A549 (cell line): Measurements from ENCODE around the gene TBC1D22A. TPM values are rescaled to one million over a fixed set of nuclear protein-coding genes. Genes with fewer than 3 reads are reported as not detected.

Source experiments
- ATAC-seq, 2 experiments: fragments of 200-7000 bp in 1 of 2; fragments of >200 bp in 1 of 2; cut with Nextera tagmentation in 1 of 2; cut with Tn5 transposase in 1 of 2; 3 replicates each; pipeline versions ENCODE4 v1.8.0 to v1.9.1; 2018 to 2020; ENCODE audit warnings: mild to moderate bottlenecking in 1 of 2, moderate library complexity in 1 of 2
- CTCF ChIA-PET: fragments of 300-600 bp; sonication (Branson Sonifier 250); formaldehyde crosslinking; extraction: SDS; loops from one replicate; lab custom pipeline; 2021; ENCODE audit warnings: antibody characterized with exemption, inconsistent platforms; lab: Yijun Ruan, JAX
- POLR2A ChIA-PET: fragments of 350-600 bp; formaldehyde crosslinking; extraction: SDS; loops from one replicate; lab custom pipeline; 2021; ENCODE audit warnings: antibody characterized with exemption, inconsistent platforms; lab: Yijun Ruan, JAX
- DNase-seq, 2 experiments: peaks; one replicate each; pipeline versions ENCODE4 v3.0.0 to v3.0.0-alpha.2; 2011 to 2016; ENCODE audit warnings: low read depth in 1 of 2, low spot score in 1 of 2
- FAIRE-seq: peaks from 2 replicates; lab custom pipeline; 2011; peaks lifted over from hg19 to GRCh38; lab: Jason Lieb, UNC
- H3K27ac ChIP-seq, 2 experiments: fragments of >200 bp; sonication (Bioruptor Twin); formaldehyde crosslinking; 3 replicates each; pipeline ENCODE4 v1.5.1; 2016 to 2017
- H3K4me1 ChIP-seq: fragments of >200 bp; sonication (Bioruptor Twin); formaldehyde crosslinking; 3 replicates; pipeline ENCODE4 v1.6.1; 2016
- H3K4me2 ChIP-seq: fragments of >200 bp; sonication (Bioruptor Twin); formaldehyde crosslinking; 3 replicates; pipeline ENCODE4 v1.6.1; 2016
- H3K4me3 ChIP-seq: fragments of >200 bp; sonication (Bioruptor Twin); formaldehyde crosslinking; 3 replicates; pipeline ENCODE4 v1.5.1; 2016
- H3K9me3 ChIP-seq: fragments of >200 bp; sonication (Bioruptor Twin); formaldehyde crosslinking; 3 replicates; pipeline ENCODE4 v1.6.1; 2016
- CHD2 ChIP-seq: fragments of 150-350 bp; IDR thresholded peaks from 2 replicates; pipeline ENCODE4 v1.6.1; 2014; ENCODE audit warnings: low read length; ENCODE audit not compliant: partially characterized antibody
- CHD4 ChIP-seq: fragments of 200-600 bp; sonication (generic); IDR thresholded peaks from 2 replicates; pipeline ENCODE4 v1.6.1; 2016; ENCODE audit warnings: antibody characterized with exemption, mild to moderate bottlenecking, borderline replicate concordance
- EHF ChIP-seq: fragments of 250-450 bp; sonication (Bioruptor Pico); IDR thresholded peaks from 2 replicates; pipeline ENCODE4 v1.5.0; 2020; ENCODE audit warnings: mild to moderate bottlenecking
- EHMT2 ChIP-seq: fragments of 200-600 bp; sonication (generic); IDR thresholded peaks from 2 replicates; pipeline ENCODE4 v1.6.1; 2016; ENCODE audit warnings: antibody characterized with exemption, low read depth, mild to moderate bottlenecking, moderate library complexity
- EP300 ChIP-seq, 2 experiments: fragments of >200 bp; sonication (Bioruptor Twin); formaldehyde crosslinking; IDR thresholded peaks; 2 replicates in 1 of 2; 3 replicates in 1 of 2; pipeline ENCODE4 v1.6.1; 2016 to 2017
- FOSL2 ChIP-seq, 2 experiments: fragments of 450-650 bp in 1 of 2; fragments of >200 bp in 1 of 2; sonication (Bioruptor Twin) in 1 of 2; formaldehyde crosslinking; IDR thresholded peaks; 2 replicates each; pipeline versions ENCODE4 v1.5.0 to v1.6.1; 2016 to 2020; ENCODE audit warnings: mild to moderate bottlenecking in 1 of 2, moderate library complexity in 1 of 2
- HDAC2 ChIP-seq: fragments of 200-600 bp; sonication (generic); IDR thresholded peaks from 2 replicates; pipeline ENCODE4 v1.6.1; 2016
- HOXB5 ChIP-seq: fragments of 250-450 bp; sonication (Bioruptor Pico); IDR thresholded peaks from 2 replicates; pipeline ENCODE4 v1.5.0; 2020; ENCODE audit warnings: mild to moderate bottlenecking, moderate library complexity
- JUNB ChIP-seq: fragments of >200 bp; sonication (Bioruptor Twin); formaldehyde crosslinking; IDR thresholded peaks from 2 replicates; pipeline ENCODE4 v1.6.1; 2016
- KDM1A ChIP-seq: fragments of 200-600 bp; sonication (generic); IDR thresholded peaks from 2 replicates; pipeline ENCODE4 v1.6.1; 2016; ENCODE audit warnings: low read depth, mild to moderate bottlenecking
- MAFK ChIP-seq: fragments of 450-650 bp; IDR thresholded peaks from 2 replicates; pipeline ENCODE4 v1.6.1; 2014; ENCODE audit not compliant: partially characterized antibody
- MAZ ChIP-seq: fragments of 150-350 bp; IDR thresholded peaks from 2 replicates; pipeline ENCODE4 v1.6.1; 2014; ENCODE audit warnings: antibody characterized with exemption, low read depth, low read length, borderline replicate concordance
- PHF8 ChIP-seq: fragments of 200-600 bp; sonication (generic); IDR thresholded peaks from 2 replicates; pipeline ENCODE4 v1.6.1; 2016; ENCODE audit warnings: low read depth, mild to moderate bottlenecking, antibody characterized with exemption, moderate library complexity, borderline replicate concordance
- RARB ChIP-seq: fragments of 250-450 bp; sonication (Bioruptor Pico); IDR thresholded peaks from 2 replicates; pipeline ENCODE4 v1.8.0; 2021; ENCODE audit warnings: mild to moderate bottlenecking, moderate library complexity
- ZFP36 ChIP-seq: fragments of 450-650 bp; IDR thresholded peaks from 2 replicates; pipeline ENCODE4 v1.6.1; 2014; ENCODE audit warnings: borderline replicate concordance; ENCODE audit not compliant: partially characterized antibody
- ZSCAN20 ChIP-seq: fragments of 250-450 bp; sonication (Bioruptor Pico); IDR thresholded peaks from 2 replicates; pipeline ENCODE4 v1.8.0; 2022; ENCODE audit warnings: mild to moderate bottlenecking, moderate library complexity
- WGBS: methylation state at CpG from one replicate; pipeline ENCODE4 v1.1.6; 2017; ENCODE audit errors: missing lambda C conversion rate; 5-methylcytosine and 5-hydroxymethylcytosine counted together
- polyA plus RNA-seq, 4 experiments: library from polyadenylated mRNA; depleted of rRNA in 3 of 4; stranded (reverse); fragments of >200 nt; fragmentation: RNase III in 1 of 4; extraction: RNeasy Plus Mini Kit Qiagen cat#74134 plus additional on column Dnase treatment in 1 of 4; gene quantifications; 2 replicates in 3 of 4; 3 replicates in 1 of 4; pipeline ENCODE4 v1.2.3, GENCODE V29; 2011 to 2017
- TF ChIP-seq, protein P1 (sequence below): IDR thresholded peaks from 2 replicates; pipeline ENCODE4 v1.6.1; 2012; ENCODE audit warnings: low read depth, borderline replicate concordance
- TF ChIP-seq, protein P2 (sequence below): fragments of 200-600 bp; sonication (generic); IDR thresholded peaks from 2 replicates; pipeline ENCODE4 v1.6.1; 2016; ENCODE audit warnings: antibody characterized with exemption, mild to moderate bottlenecking, moderate library complexity
- TF ChIP-seq, protein P3 (sequence below): fragments of 250-450 bp; sonication (Bioruptor Pico); IDR thresholded peaks from 2 replicates; pipeline ENCODE4 v1.5.0; 2021; ENCODE audit warnings: mild to moderate bottlenecking, moderate library complexity, borderline replicate concordance
- TF ChIP-seq, protein P4 (sequence below): IDR thresholded peaks from 2 replicates; pipeline ENCODE4 v1.6.1; 2012

TBC1D22A gene
- polyA plus RNA-seq, 2 of the 4 experiments (the other 2 are of a cell fraction) = 8.9 to 10.8 TPM

DNA sequence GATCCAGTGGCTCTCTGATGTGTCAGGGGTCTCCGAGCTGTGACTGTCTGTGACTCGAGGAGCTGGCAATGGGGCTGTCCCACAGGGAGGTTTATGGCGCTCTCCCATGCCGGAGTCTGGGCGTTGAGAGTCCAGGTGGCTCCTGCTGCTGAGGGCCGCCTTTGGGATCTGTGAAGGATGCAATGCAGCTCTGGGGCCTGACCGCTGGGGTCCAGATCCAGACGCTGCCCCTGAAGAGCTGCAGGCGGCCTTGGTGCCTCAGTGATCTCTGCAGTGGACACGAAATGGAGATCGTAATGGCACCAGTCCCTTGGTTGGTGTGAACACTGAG, 155.3 kb downstream of the TBC1D22A start:
- ChIA-PET POLR2A (no interaction called here), CTCF (no interaction called here)
- FAIRE-seq (no peak), DNase-seq (no peak), ATAC-seq (no peak)
- peaks cover 3% of the 10 kb centered on the region; the same call in 1 of the 3 replicates for H3K9me3 ChIP-seq
- no peak overlapping the region for H3K4me3 ChIP-seq
- H3K4me1 ChIP-seq = no peaks in the 10 kb centered on the region
- no peak overlapping the region for H3K4me2 ChIP-seq
- H3K27ac ChIP-seq = no peak overlapping the region
- WGBS = 96% methylated on average over 9 of the region's 11 CpGs
- TF ChIP-seq EHMT2 = no peak
- TF ChIP-seq CHD4 = no peak
- TF ChIP-seq PHF8 = no peak
- TF ChIP-seq MAFK = no peak
- TF ChIP-seq, protein P1, sequence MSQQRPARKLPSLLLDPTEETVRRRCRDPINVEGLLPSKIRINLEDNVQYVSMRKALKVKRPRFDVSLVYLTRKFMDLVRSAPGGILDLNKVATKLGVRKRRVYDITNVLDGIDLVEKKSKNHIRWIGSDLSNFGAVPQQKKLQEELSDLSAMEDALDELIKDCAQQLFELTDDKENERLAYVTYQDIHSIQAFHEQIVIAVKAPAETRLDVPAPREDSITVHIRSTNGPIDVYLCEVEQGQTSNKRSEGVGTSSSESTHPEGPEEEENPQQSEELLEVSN = no peak

GRCh38 chr22:46918197-46918596, 155.7 kb downstream of the TBC1D22A start:
- Histone ChIP-seq H3K4me3 (no peak overlapping the region), H3K4me1 (no peaks in the 10 kb centered on the region), H3K27ac (no peak overlapping the region), H3K9me3 (peaks cover 3% of the 10 kb centered on the region; the same call in 1 of the 3 replicates), H3K4me2 (no peak overlapping the region)
- 80% methylated on average over 6 of the region's 6 CpGs for WGBS
- TF ChIP-seq RARB = no peak
- no peak for TF ChIP-seq ZSCAN20 (CRISPR knock-in tag)
- TF ChIP-seq FOSL2 (IDR thresholded peaks at IDR 0.05) = no peak
- TF ChIP-seq FOSL2 (CRISPR knock-in tag; IDR thresholded peaks at IDR 0.05) = no peak
- no peak for TF ChIP-seq HOXB5 (CRISPR knock-in tag)
- no peak for TF ChIP-seq EHF (CRISPR knock-in tag)
- TF ChIP-seq HDAC2 = no peak
- TF ChIP-seq, protein P1 = no peak
- TF ChIP-seq, protein P2, sequence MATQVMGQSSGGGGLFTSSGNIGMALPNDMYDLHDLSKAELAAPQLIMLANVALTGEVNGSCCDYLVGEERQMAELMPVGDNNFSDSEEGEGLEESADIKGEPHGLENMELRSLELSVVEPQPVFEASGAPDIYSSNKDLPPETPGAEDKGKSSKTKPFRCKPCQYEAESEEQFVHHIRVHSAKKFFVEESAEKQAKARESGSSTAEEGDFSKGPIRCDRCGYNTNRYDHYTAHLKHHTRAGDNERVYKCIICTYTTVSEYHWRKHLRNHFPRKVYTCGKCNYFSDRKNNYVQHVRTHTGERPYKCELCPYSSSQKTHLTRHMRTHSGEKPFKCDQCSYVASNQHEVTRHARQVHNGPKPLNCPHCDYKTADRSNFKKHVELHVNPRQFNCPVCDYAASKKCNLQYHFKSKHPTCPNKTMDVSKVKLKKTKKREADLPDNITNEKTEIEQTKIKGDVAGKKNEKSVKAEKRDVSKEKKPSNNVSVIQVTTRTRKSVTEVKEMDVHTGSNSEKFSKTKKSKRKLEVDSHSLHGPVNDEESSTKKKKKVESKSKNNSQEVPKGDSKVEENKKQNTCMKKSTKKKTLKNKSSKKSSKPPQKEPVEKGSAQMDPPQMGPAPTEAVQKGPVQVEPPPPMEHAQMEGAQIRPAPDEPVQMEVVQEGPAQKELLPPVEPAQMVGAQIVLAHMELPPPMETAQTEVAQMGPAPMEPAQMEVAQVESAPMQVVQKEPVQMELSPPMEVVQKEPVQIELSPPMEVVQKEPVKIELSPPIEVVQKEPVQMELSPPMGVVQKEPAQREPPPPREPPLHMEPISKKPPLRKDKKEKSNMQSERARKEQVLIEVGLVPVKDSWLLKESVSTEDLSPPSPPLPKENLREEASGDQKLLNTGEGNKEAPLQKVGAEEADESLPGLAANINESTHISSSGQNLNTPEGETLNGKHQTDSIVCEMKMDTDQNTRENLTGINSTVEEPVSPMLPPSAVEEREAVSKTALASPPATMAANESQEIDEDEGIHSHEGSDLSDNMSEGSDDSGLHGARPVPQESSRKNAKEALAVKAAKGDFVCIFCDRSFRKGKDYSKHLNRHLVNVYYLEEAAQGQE = no peak
- no peak for TF ChIP-seq JUNB
- TF ChIP-seq EP300 (IDR thresholded peaks at IDR 0.05) = no peak
- TF ChIP-seq MAZ = no peak
- no peak for TF ChIP-seq KDM1A
- TF ChIP-seq, protein P3, sequence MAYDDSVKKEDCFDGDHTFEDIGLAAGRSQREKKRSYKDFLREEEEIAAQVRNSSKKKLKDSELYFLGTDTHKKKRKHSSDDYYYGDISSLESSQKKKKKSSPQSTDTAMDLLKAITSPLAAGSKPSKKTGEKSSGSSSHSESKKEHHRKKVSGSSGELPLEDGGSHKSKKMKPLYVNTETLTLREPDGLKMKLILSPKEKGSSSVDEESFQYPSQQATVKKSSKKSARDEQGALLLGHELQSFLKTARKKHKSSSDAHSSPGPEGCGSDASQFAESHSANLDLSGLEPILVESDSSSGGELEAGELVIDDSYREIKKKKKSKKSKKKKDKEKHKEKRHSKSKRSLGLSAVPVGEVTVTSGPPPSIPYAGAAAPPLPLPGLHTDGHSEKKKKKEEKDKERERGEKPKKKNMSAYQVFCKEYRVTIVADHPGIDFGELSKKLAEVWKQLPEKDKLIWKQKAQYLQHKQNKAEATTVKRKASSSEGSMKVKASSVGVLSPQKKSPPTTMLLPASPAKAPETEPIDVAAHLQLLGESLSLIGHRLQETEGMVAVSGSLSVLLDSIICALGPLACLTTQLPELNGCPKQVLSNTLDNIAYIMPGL (CRISPR knock-in tag) = no peak
- TF ChIP-seq EHMT2 = no peak
- no peak for TF ChIP-seq CHD2
- no peak for TF ChIP-seq ZFP36
- TF ChIP-seq CHD4 = no peak
- TF ChIP-seq, protein P4, sequence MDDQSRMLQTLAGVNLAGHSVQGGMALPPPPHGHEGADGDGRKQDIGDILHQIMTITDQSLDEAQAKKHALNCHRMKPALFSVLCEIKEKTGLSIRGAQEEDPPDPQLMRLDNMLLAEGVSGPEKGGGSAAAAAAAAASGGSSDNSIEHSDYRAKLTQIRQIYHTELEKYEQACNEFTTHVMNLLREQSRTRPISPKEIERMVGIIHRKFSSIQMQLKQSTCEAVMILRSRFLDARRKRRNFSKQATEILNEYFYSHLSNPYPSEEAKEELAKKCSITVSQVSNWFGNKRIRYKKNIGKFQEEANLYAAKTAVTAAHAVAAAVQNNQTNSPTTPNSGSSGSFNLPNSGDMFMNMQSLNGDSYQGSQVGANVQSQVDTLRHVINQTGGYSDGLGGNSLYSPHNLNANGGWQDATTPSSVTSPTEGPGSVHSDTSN = no peak
- ChIA-PET POLR2A (no interaction called here), CTCF (no interaction called here)
- no peak for DNase-seq
- no peak for FAIRE-seq
- ATAC-seq = no peak; a peak in 1 of 6 replicates
